SK-N-SH (cell line): ENCODE data around the gene SLC26A11.

ENCODE experiments used
- CHD2 ChIP-seq: fragments of 150-350 bp; IDR thresholded peaks from 2 replicates; pipeline ENCODE4 v1.6.1; 2018; ENCODE audit warnings: low read length; ENCODE audit not compliant: partially characterized antibody
- CTCF ChIP-seq: fragments of 200-600 bp; sonication (generic); IDR thresholded peaks from 2 replicates; pipeline ENCODE4 v1.6.1; 2017; ENCODE audit warnings: antibody characterized with exemption, mild to moderate bottlenecking, moderate library complexity
- ELF1 ChIP-seq: IDR thresholded peaks from 2 replicates; pipeline ENCODE4 v1.4.0; 2012
- EP300 ChIP-seq, 2 experiments: IDR thresholded peaks; 2 replicates each; pipeline versions ENCODE4 v1.4.0 to v1.6.1; 2012; ENCODE audit warnings: borderline replicate concordance in 1 of 2, low read depth in 1 of 2, low read length in 1 of 2
- NRF1 ChIP-seq: IDR thresholded peaks from 2 replicates; pipeline ENCODE4 v1.6.1; 2012; ENCODE audit warnings: low read depth, mild to moderate bottlenecking, low read length
- SMC3 ChIP-seq: IDR thresholded peaks from 2 replicates; pipeline ENCODE4 v1.6.1; 2012; ENCODE audit warnings: low read depth, low read length, improper control_type of control experiment
- TAF1 ChIP-seq: IDR thresholded peaks from 2 replicates; pipeline ENCODE4 v1.6.1; 2012; ENCODE audit warnings: low read depth, mild to moderate bottlenecking, low read length, moderate library complexity, borderline replicate concordance
- TF ChIP-seq, protein P1 (sequence below): IDR thresholded peaks from 2 replicates; pipeline ENCODE4 v1.6.1; 2012; ENCODE audit warnings: mild to moderate bottlenecking, low read depth, low read length, moderate library complexity
- TF ChIP-seq, protein P2 (sequence below): IDR thresholded peaks from 2 replicates; pipeline ENCODE4 v1.4.0; 2012; ENCODE audit warnings: low read depth
- TF ChIP-seq, protein P3 (sequence below): IDR thresholded peaks from 2 replicates; pipeline ENCODE4 v1.4.0; 2012; ENCODE audit warnings: low read depth, borderline replicate concordance

DNA sequence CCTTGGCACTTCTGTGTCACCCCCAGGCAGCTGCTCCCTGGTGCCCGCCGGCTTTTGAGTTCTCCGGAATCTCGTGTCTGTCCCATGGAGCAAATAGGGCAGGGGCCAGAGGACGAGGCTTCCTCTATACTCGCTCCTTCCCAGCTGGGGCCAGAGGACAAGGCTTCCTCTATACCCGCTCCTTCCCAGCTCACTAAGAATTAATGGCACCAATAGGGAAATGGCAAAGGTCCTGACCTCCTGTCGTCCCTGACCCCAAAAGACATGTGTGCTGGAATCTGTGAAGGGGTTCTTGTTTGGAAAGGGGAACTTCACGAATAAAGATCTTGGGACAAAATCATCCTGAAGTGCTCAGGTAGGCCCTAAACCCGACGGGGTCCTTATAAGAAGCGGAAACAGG lies 7.7 kb upstream of the SLC26A11 start:
- TF ChIP-seq CHD2 (no peak), TAF1 (no peak), CTCF (no peak), SMC3 (no peak), ELF1 (no peak), NRF1 (no peak), EP300 (IDR thresholded peaks at IDR 0.05; ENCODE audit: borderline replicate concordance in 1 of 2, low read depth in 1 of 2, low read length in 1 of 2) (no peak)
- TF ChIP-seq, protein P1, sequence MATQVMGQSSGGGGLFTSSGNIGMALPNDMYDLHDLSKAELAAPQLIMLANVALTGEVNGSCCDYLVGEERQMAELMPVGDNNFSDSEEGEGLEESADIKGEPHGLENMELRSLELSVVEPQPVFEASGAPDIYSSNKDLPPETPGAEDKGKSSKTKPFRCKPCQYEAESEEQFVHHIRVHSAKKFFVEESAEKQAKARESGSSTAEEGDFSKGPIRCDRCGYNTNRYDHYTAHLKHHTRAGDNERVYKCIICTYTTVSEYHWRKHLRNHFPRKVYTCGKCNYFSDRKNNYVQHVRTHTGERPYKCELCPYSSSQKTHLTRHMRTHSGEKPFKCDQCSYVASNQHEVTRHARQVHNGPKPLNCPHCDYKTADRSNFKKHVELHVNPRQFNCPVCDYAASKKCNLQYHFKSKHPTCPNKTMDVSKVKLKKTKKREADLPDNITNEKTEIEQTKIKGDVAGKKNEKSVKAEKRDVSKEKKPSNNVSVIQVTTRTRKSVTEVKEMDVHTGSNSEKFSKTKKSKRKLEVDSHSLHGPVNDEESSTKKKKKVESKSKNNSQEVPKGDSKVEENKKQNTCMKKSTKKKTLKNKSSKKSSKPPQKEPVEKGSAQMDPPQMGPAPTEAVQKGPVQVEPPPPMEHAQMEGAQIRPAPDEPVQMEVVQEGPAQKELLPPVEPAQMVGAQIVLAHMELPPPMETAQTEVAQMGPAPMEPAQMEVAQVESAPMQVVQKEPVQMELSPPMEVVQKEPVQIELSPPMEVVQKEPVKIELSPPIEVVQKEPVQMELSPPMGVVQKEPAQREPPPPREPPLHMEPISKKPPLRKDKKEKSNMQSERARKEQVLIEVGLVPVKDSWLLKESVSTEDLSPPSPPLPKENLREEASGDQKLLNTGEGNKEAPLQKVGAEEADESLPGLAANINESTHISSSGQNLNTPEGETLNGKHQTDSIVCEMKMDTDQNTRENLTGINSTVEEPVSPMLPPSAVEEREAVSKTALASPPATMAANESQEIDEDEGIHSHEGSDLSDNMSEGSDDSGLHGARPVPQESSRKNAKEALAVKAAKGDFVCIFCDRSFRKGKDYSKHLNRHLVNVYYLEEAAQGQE, result no peak
- TF ChIP-seq, protein P2, sequence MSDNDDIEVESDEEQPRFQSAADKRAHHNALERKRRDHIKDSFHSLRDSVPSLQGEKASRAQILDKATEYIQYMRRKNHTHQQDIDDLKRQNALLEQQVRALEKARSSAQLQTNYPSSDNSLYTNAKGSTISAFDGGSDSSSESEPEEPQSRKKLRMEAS, result no peak
- TF ChIP-seq, protein P3, sequence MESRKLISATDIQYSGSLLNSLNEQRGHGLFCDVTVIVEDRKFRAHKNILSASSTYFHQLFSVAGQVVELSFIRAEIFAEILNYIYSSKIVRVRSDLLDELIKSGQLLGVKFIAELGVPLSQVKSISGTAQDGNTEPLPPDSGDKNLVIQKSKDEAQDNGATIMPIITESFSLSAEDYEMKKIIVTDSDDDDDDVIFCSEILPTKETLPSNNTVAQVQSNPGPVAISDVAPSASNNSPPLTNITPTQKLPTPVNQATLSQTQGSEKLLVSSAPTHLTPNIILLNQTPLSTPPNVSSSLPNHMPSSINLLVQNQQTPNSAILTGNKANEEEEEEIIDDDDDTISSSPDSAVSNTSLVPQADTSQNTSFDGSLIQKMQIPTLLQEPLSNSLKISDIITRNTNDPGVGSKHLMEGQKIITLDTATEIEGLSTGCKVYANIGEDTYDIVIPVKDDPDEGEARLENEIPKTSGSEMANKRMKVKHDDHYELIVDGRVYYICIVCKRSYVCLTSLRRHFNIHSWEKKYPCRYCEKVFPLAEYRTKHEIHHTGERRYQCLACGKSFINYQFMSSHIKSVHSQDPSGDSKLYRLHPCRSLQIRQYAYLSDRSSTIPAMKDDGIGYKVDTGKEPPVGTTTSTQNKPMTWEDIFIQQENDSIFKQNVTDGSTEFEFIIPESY, result no peak
